ENCODE results near the gene RGMA. TPM values are rescaled to one million over a fixed set of nuclear protein-coding genes. Genes with fewer than 3 reads are reported as not detected.
"Not testable (repeated sequence)": the region's sequence is repeated elsewhere in the genome, so short reads cannot be mapped to it uniquely, and the experiment has no call there.

Gene RGMA
- total and polyA plus RNA-seq, 2 donors (not counting 1 experiment from before 2014, with no cell fraction given), result 0.27 to 1.5 TPM

- Histone ChIP-seq H4K20me1 (ENCODE audit: control insufficient read depth, extremely low read depth, insufficient read depth, low read length) (no peaks in the 10 kb centered on the region), H3K4me3 (replicated peaks in 1 of 4; ENCODE audit: control extremely low read depth in 1 of 4, insufficient read depth in 1 of 4, low read depth in 3 of 4, low read length in 4 of 4) (no peak overlapping the region), H3K79me2 (ENCODE audit: control insufficient read depth, insufficient read depth, low read length) (no peaks in the 10 kb centered on the region), H3K4me1 (ENCODE audit: control insufficient read depth, extremely low read depth, insufficient read depth, low read length) (no peaks in the 10 kb centered on the region), H2AFZ (ENCODE audit: low read length) (no peak overlapping the region), H3K27me3 (ENCODE audit: control insufficient read depth, insufficient read depth, low read length) (no peaks in the 10 kb centered on the region), H3K9me3 (ENCODE audit: control insufficient read depth, insufficient read depth, low read depth, low read length) (no peaks in the 10 kb centered on the region), H3K9ac (ENCODE audit: insufficient read depth, low read length) (no peak overlapping the region), H3K27ac (ENCODE audit: insufficient read depth, low read length) (no peak overlapping the region), H3K4me2 (ENCODE audit: extremely low read depth, insufficient read depth, low read length) (no peak overlapping the region), H3K36me3 (ENCODE audit: control insufficient read depth, insufficient read depth, low read length) (no peaks in the 10 kb centered on the region)
- no peak for TF ChIP-seq CTCF (conservative IDR thresholded peaks at IDR 0.05 in 1 of 2, IDR thresholded peaks at IDR 0.05 in 1 of 2; ENCODE audit: low read depth in 1 of 2, low read length in 2 of 2)
- TF ChIP-seq EZH2 (IDR thresholded peaks at IDR 0.05; ENCODE audit: low read length, missing control alignments), result no peak
- DNase-seq (ENCODE audit: low read depth in 2 of 2), result no peak
Observed at GRCh38 chr15:93063262-93063671, 25.7 kb downstream of the RGMA start.

- not testable (repeated sequence) for H3K79me2 ChIP-seq (ENCODE audit: control insufficient read depth, insufficient read depth, low read length); H2AFZ ChIP-seq (ENCODE audit: low read length); H3K4me3 ChIP-seq (replicated peaks in 1 of 4; ENCODE audit: control extremely low read depth in 1 of 4, insufficient read depth in 1 of 4, low read depth in 3 of 4, low read length in 4 of 4); H3K27ac ChIP-seq (ENCODE audit: insufficient read depth, low read length); H3K9ac ChIP-seq (ENCODE audit: insufficient read depth, low read length); H3K9me3 ChIP-seq (ENCODE audit: control insufficient read depth, insufficient read depth, low read depth, low read length); H3K27me3 ChIP-seq (ENCODE audit: control insufficient read depth, insufficient read depth, low read length); H3K4me2 ChIP-seq (ENCODE audit: extremely low read depth, insufficient read depth, low read length); DNase-seq (ENCODE audit: low read depth in 2 of 2); H3K4me1 ChIP-seq (ENCODE audit: control insufficient read depth, extremely low read depth, insufficient read depth, low read length); H4K20me1 ChIP-seq (ENCODE audit: control insufficient read depth, extremely low read depth, insufficient read depth, low read length); H3K36me3 ChIP-seq (ENCODE audit: control insufficient read depth, insufficient read depth, low read length)
Observed at GRCh38 chr15:93062628-93063261, 26.3 kb downstream of the RGMA start.

- H3K4me1 ChIP-seq (ENCODE audit: control insufficient read depth, extremely low read depth, insufficient read depth, low read length), result no peaks in the 10 kb centered on the region
- no peaks in the 10 kb centered on the region for H3K27me3 ChIP-seq (ENCODE audit: control insufficient read depth, insufficient read depth, low read length)
- DNase-seq (ENCODE audit: low read depth in 2 of 2), result no peak
- H3K4me2 ChIP-seq (ENCODE audit: extremely low read depth, insufficient read depth, low read length), result no peak overlapping the region
- H2AFZ ChIP-seq (ENCODE audit: low read length), result no peak overlapping the region
- H3K9me3 ChIP-seq (ENCODE audit: control insufficient read depth, insufficient read depth, low read depth, low read length), result no peaks in the 10 kb centered on the region
- H3K9ac ChIP-seq (ENCODE audit: insufficient read depth, low read length), result no peak overlapping the region
- no peak for TF ChIP-seq EZH2 (IDR thresholded peaks at IDR 0.05; ENCODE audit: low read length, missing control alignments)
- TF ChIP-seq CTCF (conservative IDR thresholded peaks at IDR 0.05 in 1 of 2, IDR thresholded peaks at IDR 0.05 in 1 of 2; ENCODE audit: low read depth in 1 of 2, low read length in 2 of 2), result no peak
- H3K36me3 ChIP-seq (ENCODE audit: control insufficient read depth, insufficient read depth, low read length), result no peaks in the 10 kb centered on the region
- H3K4me3 ChIP-seq (replicated peaks in 1 of 4; ENCODE audit: control extremely low read depth in 1 of 4, insufficient read depth in 1 of 4, low read depth in 3 of 4, low read length in 4 of 4), result no peak overlapping the region
- H3K27ac ChIP-seq (ENCODE audit: insufficient read depth, low read length), result no peak overlapping the region
- H3K79me2 ChIP-seq (ENCODE audit: control insufficient read depth, insufficient read depth, low read length), result no peaks in the 10 kb centered on the region
- H4K20me1 ChIP-seq (ENCODE audit: control insufficient read depth, extremely low read depth, insufficient read depth, low read length), result no peaks in the 10 kb centered on the region
Observed at GRCh38 chr15:93060336-93061248, 28.4 kb downstream of the RGMA start.
